Measurements from ENCODE around the gene LZTR1.

DNA sequence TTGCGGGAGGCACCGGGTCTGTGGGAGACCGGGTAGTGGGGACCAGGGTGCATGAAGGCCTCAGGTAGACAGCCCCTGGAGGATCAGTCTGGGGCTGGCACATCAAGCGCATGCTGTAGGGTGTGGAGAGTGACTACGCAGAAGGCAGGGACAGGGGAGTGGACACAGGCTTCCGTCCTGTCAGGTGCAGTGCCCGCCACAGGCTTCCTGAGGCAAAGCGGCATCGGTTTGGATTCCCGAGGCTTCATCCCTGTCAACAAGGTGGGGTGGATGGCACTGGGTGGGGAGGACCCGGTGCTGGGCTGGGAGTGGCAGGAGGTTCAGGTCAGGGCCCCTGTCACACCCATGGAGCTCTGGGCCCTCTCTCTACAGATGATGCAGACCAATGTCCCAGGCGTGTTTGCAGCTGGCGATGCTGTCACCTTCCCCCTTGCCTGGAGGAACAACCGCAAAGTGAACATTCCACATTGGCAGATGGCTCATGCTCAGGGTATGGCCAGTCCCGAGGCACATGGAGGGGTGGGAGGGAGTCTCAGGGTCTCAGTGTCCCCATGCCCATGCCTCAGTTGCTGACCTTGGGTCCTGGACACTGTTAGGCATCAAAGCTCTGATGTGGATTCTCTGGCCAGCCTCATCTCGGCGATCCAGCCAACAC lies 4.5 kb upstream of the LZTR1 start:
- TF ChIP-seq YY1 (IDR thresholded peaks at IDR 0.05; ENCODE audit: low read depth) (no peak), ZBTB7A (IDR thresholded peaks at IDR 0.05; ENCODE audit: low read depth) (no peak), EP300 (IDR thresholded peaks at IDR 0.05; ENCODE audit: borderline replicate concordance) (no peak), CEBPB (IDR thresholded peaks at IDR 0.05) (no peak), REST (IDR thresholded peaks at IDR 0.05; ENCODE audit: low read depth) (no peak), RAD21 (IDR thresholded peaks at IDR 0.05; ENCODE audit: low read depth) (no peak), FOXM1 (IDR thresholded peaks at IDR 0.05; ENCODE audit: borderline replicate concordance, low read depth) (no peak), TAF1 (IDR thresholded peaks at IDR 0.05; ENCODE audit: low read depth) (no peak)
- TF ChIP-seq, protein P1, sequence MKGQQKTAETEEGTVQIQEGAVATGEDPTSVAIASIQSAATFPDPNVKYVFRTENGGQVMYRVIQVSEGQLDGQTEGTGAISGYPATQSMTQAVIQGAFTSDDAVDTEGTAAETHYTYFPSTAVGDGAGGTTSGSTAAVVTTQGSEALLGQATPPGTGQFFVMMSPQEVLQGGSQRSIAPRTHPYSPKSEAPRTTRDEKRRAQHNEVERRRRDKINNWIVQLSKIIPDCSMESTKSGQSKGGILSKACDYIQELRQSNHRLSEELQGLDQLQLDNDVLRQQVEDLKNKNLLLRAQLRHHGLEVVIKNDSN (IDR thresholded peaks at IDR 0.05), result no peak
